ENCODE data around the gene NAALADL2.
"Not testable (repeated sequence)": the region's sequence is repeated elsewhere in the genome, so short reads cannot be mapped to it uniquely, and the experiment has no call there.

GRCh38 chr3:175131866-175132265, 272.7 kb downstream of the NAALADL2 start:
- not testable (repeated sequence) for TF ChIP-seq POLR2A (IDR thresholded peaks at IDR 0.05; ENCODE audit: low read length); GATA1 (IDR thresholded peaks at IDR 0.05; ENCODE audit: low read depth, low read length)

Data from erythroblast (primary cell).